HCT116 (cell line): Measurements from ENCODE around the gene UNC80.

Experiments
- EZH2phosphoT487 ChIP-seq: fragments of 200-600 bp; IDR thresholded peaks from 2 replicates; pipeline ENCODE4 v1.6.1; 2018; ENCODE audit warnings: antibody characterized with exemption, borderline replicate concordance
- POLR2A ChIP-seq: IDR thresholded peaks from 2 replicates; pipeline ENCODE4 v1.7.0; 2011; ENCODE audit warnings: borderline replicate concordance; ENCODE audit not compliant: insufficient read depth, insufficient read length; ENCODE audit errors: extremely low read depth
- POLR2AphosphoS5 ChIP-seq: IDR thresholded peaks from 2 replicates; pipeline ENCODE4 v1.6.1; 2011; ENCODE audit warnings: mild to moderate bottlenecking, low read depth, low read length, moderate library complexity
- RAD21 ChIP-seq: IDR thresholded peaks from 2 replicates; pipeline ENCODE4 v1.6.1; 2012; ENCODE audit warnings: low read depth, mild to moderate bottlenecking
- TF ChIP-seq, protein P1 (sequence below), 3 experiments: fragments of 200-600 bp in 1 of 3; sonication (generic) in 1 of 3; IDR thresholded peaks in 2 of 3; conservative IDR thresholded peaks in 1 of 3; 2 replicates each; pipeline ENCODE4 v1.5.1; 2012 to 2017; ENCODE audit warnings: low read depth in 2 of 3, low read length in 2 of 3, antibody characterized with exemption in 1 of 3, borderline replicate concordance in 1 of 3, control low read depth in 1 of 3, mild to moderate bottlenecking in 1 of 3, mixed read lengths in 1 of 3, mixed run types in 1 of 3, moderate library complexity in 1 of 3; ENCODE audit not compliant: insufficient read depth in 1 of 3

DNA sequence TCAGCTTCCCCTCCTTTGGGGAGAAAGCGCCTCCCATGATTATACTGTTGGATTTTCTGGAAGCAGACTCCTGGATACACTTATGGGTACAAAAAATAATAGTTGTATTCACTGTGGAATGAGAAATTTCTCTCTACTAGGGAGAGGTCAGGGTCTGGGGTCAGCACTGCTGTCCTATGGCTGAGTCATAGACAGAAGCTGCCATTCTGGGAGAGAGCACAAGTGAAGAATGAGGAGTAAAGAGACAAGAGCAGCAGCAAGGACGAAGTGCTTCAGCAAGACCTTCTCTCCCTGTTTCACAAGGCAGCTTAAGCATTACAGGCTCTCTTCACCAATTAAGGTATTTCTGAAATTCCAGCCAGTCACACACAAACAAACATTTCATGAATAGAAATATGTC is 10.1 kb upstream of the UNC80 start:
- no peak for TF ChIP-seq EZH2phosphoT487
- no peak for TF ChIP-seq POLR2AphosphoS5
- TF ChIP-seq, protein P1, sequence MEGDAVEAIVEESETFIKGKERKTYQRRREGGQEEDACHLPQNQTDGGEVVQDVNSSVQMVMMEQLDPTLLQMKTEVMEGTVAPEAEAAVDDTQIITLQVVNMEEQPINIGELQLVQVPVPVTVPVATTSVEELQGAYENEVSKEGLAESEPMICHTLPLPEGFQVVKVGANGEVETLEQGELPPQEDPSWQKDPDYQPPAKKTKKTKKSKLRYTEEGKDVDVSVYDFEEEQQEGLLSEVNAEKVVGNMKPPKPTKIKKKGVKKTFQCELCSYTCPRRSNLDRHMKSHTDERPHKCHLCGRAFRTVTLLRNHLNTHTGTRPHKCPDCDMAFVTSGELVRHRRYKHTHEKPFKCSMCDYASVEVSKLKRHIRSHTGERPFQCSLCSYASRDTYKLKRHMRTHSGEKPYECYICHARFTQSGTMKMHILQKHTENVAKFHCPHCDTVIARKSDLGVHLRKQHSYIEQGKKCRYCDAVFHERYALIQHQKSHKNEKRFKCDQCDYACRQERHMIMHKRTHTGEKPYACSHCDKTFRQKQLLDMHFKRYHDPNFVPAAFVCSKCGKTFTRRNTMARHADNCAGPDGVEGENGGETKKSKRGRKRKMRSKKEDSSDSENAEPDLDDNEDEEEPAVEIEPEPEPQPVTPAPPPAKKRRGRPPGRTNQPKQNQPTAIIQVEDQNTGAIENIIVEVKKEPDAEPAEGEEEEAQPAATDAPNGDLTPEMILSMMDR (IDR thresholded peaks at IDR 0.05 in 2 of 3, conservative IDR thresholded peaks at IDR 0.05 in 1 of 3; ENCODE audit: borderline replicate concordance in 1 of 3, insufficient read depth in 1 of 3, low read depth in 2 of 3, low read length in 2 of 3), result no peak
- no peak for TF ChIP-seq POLR2A
- no peak for TF ChIP-seq RAD21
